Subcutaneous adipose tissue (tissue), 4 donors: ENCODE results near the gene SEL1L. TPM values are rescaled to one million over a fixed set of nuclear protein-coding genes. Genes with fewer than 3 reads are reported as not detected.

Experiments used
- total RNA-seq, 4 donors: library from RNA; depleted of rRNA; stranded (reverse); fragments of >200 nt; gene quantifications; one replicate each; pipeline ENCODE4 v1.1.0, GENCODE V29; 2016
- TF ChIP-seq, protein P1 (sequence below): fragments of 450-650 bp; IDR thresholded peaks from one replicate; pipeline ENCODE4 v1.5.1; 2016; ENCODE audit warnings: low read depth, mild to moderate bottlenecking, control low read depth, antibody characterized with exemption, moderate library complexity

Gene SEL1L
- total RNA-seq, 4 donors from 2014 or later: 80.4 to 106 (median 94.9) TPM

DNA sequence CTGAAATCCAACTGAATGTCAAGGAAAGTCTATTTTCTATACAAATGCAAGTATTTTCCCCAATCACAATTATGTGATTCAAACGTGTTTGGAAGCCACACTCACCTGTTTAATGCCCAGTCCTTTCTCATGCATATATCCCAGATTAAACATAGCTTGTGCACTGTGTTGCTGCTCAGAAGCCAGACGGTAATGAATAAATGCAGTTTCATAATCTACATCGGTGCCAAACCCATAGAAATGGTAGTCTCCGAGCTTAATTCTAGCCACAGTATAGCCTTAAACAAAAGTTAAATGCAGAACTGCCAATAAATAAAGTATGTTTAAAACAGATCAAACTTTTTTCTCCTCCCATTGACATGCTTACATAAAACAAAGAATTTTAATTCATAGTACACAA, 49.5 kb downstream of the SEL1L start:
- TF ChIP-seq, protein P1, sequence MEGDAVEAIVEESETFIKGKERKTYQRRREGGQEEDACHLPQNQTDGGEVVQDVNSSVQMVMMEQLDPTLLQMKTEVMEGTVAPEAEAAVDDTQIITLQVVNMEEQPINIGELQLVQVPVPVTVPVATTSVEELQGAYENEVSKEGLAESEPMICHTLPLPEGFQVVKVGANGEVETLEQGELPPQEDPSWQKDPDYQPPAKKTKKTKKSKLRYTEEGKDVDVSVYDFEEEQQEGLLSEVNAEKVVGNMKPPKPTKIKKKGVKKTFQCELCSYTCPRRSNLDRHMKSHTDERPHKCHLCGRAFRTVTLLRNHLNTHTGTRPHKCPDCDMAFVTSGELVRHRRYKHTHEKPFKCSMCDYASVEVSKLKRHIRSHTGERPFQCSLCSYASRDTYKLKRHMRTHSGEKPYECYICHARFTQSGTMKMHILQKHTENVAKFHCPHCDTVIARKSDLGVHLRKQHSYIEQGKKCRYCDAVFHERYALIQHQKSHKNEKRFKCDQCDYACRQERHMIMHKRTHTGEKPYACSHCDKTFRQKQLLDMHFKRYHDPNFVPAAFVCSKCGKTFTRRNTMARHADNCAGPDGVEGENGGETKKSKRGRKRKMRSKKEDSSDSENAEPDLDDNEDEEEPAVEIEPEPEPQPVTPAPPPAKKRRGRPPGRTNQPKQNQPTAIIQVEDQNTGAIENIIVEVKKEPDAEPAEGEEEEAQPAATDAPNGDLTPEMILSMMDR: no peak

DNA sequence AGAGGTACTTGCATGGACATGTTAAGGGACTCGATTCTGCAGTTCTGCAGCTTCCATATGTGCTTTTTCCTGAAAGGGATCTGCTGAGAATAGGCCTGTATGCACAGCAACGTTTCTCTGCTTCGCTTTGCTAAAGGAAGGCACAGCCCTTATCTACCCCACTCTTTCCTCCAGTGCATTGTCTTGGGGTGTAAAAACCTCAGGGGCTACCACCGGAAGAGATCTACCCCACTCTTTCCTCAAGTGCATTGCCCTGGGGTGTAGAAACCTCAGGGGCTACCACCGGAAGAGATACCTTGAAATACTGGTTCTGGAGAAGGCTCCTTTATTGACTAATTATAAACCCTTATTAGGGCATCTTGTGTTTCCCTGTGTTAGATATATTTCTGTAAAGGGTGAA, 52.9 kb downstream of the SEL1L start:
- TF ChIP-seq, protein P1: no peak

DNA sequence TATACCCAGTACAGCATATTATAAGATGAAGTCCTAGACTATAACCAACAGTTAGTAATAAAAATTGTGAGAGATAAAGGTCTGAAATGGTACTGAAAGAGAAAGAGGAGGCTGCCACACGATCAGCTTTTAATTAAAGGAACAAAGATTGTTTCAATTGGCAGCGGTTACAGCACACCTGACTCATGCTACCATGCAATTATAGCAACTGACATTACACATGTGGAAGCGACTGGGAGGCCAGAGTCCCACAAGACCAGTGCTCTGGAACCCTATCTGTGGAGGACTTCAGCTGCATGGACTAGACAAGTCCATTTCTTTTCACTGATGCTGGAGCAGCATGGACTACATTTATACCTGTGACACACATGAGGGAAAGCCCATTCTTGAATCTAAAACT, 55.2 kb downstream of the SEL1L start:
- TF ChIP-seq, protein P1: no peak

DNA sequence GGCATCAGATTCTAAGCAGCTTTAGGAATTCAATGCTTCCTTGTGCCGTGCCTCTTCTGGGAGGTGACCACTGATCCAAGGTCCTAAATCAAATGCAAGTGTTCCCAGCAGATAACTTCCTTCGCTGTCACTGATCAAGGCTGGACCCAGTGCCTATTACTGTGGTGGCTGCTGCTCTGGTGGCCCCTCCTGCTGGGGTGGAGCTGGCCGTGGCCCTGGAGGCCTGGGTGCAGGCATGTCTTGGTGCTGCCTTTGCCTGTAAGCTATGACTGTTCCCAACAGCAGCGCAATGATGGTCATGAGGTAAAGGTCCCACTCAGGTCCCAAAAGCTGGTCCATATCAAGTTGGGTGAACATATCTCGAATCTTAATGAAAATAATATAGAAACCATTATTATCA, 56.8 kb downstream of the SEL1L start:
- TF ChIP-seq, protein P1: no peak

DNA sequence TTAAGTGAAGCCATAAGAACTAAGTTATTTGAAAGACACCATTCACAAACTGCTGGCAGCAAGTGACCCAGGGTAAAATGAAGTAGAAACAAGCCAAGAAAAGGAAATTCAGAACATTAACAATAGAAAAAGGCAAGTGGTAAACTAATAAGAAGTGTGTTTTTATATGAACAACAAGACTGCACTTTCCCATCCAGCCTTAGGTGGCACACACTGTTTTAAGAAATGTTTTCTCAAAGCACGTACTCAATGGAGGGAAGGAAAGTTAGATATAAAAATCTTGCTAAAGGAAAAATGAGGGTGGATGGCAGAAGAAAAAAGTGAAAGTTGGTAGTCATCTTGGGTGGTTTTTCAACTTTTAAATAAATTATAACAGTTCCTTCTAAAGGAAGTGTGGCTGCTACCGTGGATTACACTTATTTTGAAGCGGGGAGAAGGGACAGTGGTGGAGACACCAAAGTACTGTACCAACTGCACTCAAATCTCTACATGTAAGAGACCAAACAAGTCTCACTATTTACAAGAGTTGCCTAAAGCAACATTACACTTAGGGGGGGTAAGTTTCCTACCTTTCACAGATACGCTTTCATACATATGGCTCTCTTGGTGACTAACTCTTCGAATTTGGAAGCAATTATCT, 58.8 kb downstream of the SEL1L start:
- TF ChIP-seq, protein P1: no peak

DNA sequence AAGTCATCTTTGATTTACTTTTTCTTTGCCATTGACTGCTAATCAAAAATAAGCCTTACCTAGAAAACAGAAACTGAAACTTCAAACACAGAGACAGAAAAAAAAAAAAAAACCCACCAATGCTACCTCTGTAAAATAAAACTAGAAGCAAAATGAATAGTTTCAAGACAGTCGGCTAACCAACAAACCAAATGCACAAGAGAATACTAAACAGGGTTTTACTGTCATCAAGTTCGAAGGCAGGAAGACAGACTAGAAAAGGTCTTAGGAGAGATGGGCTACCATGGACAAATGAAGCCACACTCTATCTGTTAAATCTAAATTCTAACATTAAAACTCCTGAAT, 59.5 kb downstream of the SEL1L start:
- TF ChIP-seq, protein P1: no peak

DNA sequence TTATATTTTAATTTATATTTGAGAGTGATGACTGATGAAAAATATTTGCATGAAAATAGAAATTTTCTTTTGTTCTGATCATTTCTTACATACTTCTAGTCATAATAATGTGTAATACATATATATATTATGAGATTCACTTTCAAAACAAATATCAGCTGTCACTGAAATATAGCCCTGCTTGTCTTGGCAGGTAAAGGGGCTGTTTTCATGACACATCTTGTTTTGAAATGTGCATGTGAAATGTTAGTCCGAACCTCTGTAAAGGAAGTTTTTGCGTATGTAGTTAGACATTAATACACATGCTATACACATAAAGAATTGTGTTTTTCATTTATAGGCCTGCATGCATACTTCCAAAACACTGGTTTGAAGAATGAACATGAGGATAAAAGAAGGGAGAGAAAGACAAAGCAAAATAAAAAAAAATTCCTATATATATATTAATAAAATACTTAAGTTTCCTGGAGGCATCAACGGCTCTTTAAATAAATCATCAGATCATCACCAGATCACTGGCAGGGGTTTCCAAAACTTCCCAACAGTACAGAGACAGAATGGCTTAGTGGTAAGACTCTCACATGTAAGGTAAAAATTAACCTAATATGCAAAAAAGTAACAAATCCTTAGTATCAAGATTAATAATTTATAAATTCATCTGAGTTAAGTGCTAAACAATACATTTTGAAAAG, 60.1 kb downstream of the SEL1L start:
- TF ChIP-seq, protein P1: no peak
